ENCODE results near the gene HOXA4. TPM values are rescaled to one million over a fixed set of nuclear protein-coding genes. Genes with fewer than 3 reads are reported as not detected.

Gene HOXA4
- total RNA-seq, 2 donors from 2014 or later, result 0.78 to 1.6 TPM

- no peaks in the 10 kb centered on the region for H3K9me3 ChIP-seq
- 68 to 74% methylated on average over 5 of the region's 5 CpGs for WGBS, 2 donors
- no peak overlapping the region for H3K27ac ChIP-seq
- TF ChIP-seq CTCF (IDR thresholded peaks at IDR 0.05), result no peak
- TF ChIP-seq POLR2A (IDR thresholded peaks at IDR 0.05), result no peak
- H3K27me3 ChIP-seq, result peaks cover 5 to 81% of the 10 kb centered on the region in 2 donors
- DNase-seq (no peak), ATAC-seq (no peak)
- intact Hi-C loops (cut with DNase I), result no loop called here
- no peak overlapping the region for H3K4me3 ChIP-seq
- no peaks in the 10 kb centered on the region for H3K36me3 ChIP-seq (replicated peaks in 1 of 2; ENCODE audit: insufficient read depth in 1 of 2, low read depth in 2 of 2)
- H3K4me1 ChIP-seq, result peaks cover 30% of the 10 kb centered on the region
These were observed 47.3 kb upstream of the HOXA4 start for GRCh38 chr7:27177795-27178320.

- H3K27me3 ChIP-seq, result peaks cover 5 to 81% of the 10 kb centered on the region in 2 donors
- H3K36me3 ChIP-seq (replicated peaks in 1 of 2; ENCODE audit: insufficient read depth in 1 of 2, low read depth in 2 of 2), result no peaks in the 10 kb centered on the region
- no peak overlapping the region for H3K27ac ChIP-seq
- H3K9me3 ChIP-seq, result no peaks in the 10 kb centered on the region
- intact Hi-C loops (cut with DNase I), result no loop called here
- H3K4me1 ChIP-seq, result peaks cover 35% of the 10 kb centered on the region
- H3K4me3 ChIP-seq, result no peak overlapping the region
- 47 to 71% methylated on average over 19 to 22 of the region's 22 CpGs for WGBS, 2 donors
- peak in 2 of 4 donors; percentile 6 to 8 for DNase-seq
- ATAC-seq, result no peak
- TF ChIP-seq POLR2A (IDR thresholded peaks at IDR 0.05) (no peak), CTCF (IDR thresholded peaks at IDR 0.05) (no peak)
These were observed 46.6 kb upstream of the HOXA4 start for GRCh38 chr7:27176962-27177794.

GRCh38 chr7:27176524-27176845 lies 45.9 kb upstream of the HOXA4 start:
- Histone ChIP-seq H3K4me1 (peaks cover 35% of the 10 kb centered on the region), H3K27me3 (peaks cover 5 to 83% of the 10 kb centered on the region in 2 donors), H3K27ac (no peak overlapping the region), H3K4me3 (no peak overlapping the region), H3K36me3 (replicated peaks in 1 of 2; ENCODE audit: insufficient read depth in 1 of 2, low read depth in 2 of 2) (no peaks in the 10 kb centered on the region), H3K9me3 (no peaks in the 10 kb centered on the region)
- TF ChIP-seq POLR2A (IDR thresholded peaks at IDR 0.05) (no peak), CTCF (IDR thresholded peaks at IDR 0.05) (no peak)
- ATAC-seq (no peak), DNase-seq (no peak)
- WGBS, 2 donors, result 49 to 65% methylated on average over 2 to 3 of the region's 3 CpGs
- intact Hi-C loops (cut with DNase I), result no loop called here

- Histone ChIP-seq H3K9me3 (no peaks in the 10 kb centered on the region), H3K27ac (no peak overlapping the region), H3K36me3 (replicated peaks in 1 of 2; ENCODE audit: insufficient read depth in 1 of 2, low read depth in 2 of 2) (no peaks in the 10 kb centered on the region), H3K4me1 (peaks cover 35% of the 10 kb centered on the region), H3K27me3 (peaks cover 5 to 88% of the 10 kb centered on the region in 2 donors), H3K4me3 (no peak overlapping the region)
- DNase-seq (peak in 2 of 4 donors; percentile 10), ATAC-seq (no peak)
- intact Hi-C loops (cut with DNase I), result no loop called here
- no peak for TF ChIP-seq POLR2A (IDR thresholded peaks at IDR 0.05)
- TF ChIP-seq CTCF (IDR thresholded peaks at IDR 0.05), result no peak
- 25 to 32% methylated on average over 24 to 40 of the region's 40 CpGs for WGBS, 2 donors
These were observed 45.3 kb upstream of the HOXA4 start for GRCh38 chr7:27175626-27176523.

Data from body of pancreas (tissue), 4 donors.